GM12865 (cell line): ENCODE data around the gene COL5A3.
A peak's percentile ranks its signal among the peaks of the same experiment; 100 is the strongest.

Source experiments
- DNase-seq: peaks from one replicate; pipeline ENCODE4 v3.0.0; 2010; ENCODE audit warnings: low read depth
- H3K4me3 ChIP-seq: 2 replicates; pipeline ENCODE4 v1.5.1; 2011; ENCODE audit warnings: mild to moderate bottlenecking, low read depth, low read length, control low read depth
- TF ChIP-seq, protein P1 (sequence below): IDR thresholded peaks from 2 replicates; pipeline ENCODE4 v1.5.1; 2011; ENCODE audit warnings: low read length, control low read depth, low read depth, inconsistent platforms; ENCODE audit not compliant: insufficient read depth; ENCODE audit errors: missing control alignments

COL5A3 gene

DNA sequence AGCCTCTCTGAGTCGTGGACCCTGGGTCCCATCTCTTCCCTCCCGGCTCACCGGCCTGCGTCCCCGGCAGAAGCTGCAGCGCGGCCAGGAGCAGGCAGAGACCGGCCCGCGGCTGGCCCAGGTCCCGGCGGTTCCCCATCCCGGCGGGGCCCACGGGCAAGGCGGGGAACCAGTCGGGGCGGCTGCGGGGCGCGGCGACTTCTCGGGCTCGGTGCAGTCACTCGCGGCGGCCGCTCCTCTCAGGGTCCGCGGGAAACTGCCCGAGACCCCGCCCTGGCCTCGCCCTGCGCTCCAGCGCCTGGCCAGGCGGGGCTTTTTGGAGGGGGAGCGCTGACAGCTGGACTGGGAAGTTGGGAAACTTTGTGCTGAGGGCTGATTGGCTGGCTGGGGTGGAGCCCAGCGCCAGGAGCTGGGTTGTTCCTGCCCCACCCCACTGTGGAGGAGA lies at the start of gene COL5A3:
TSS of gene COL5A3 (minus strand) at position 258 of the 445 bp plus-strand sequence. CDS start at position 139, 119 bp downstream.
- TF ChIP-seq, protein P1, sequence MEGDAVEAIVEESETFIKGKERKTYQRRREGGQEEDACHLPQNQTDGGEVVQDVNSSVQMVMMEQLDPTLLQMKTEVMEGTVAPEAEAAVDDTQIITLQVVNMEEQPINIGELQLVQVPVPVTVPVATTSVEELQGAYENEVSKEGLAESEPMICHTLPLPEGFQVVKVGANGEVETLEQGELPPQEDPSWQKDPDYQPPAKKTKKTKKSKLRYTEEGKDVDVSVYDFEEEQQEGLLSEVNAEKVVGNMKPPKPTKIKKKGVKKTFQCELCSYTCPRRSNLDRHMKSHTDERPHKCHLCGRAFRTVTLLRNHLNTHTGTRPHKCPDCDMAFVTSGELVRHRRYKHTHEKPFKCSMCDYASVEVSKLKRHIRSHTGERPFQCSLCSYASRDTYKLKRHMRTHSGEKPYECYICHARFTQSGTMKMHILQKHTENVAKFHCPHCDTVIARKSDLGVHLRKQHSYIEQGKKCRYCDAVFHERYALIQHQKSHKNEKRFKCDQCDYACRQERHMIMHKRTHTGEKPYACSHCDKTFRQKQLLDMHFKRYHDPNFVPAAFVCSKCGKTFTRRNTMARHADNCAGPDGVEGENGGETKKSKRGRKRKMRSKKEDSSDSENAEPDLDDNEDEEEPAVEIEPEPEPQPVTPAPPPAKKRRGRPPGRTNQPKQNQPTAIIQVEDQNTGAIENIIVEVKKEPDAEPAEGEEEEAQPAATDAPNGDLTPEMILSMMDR, result no peak
- no peak for DNase-seq
- H3K4me3 ChIP-seq, result no peak within 1 kb of the TSS

DNA sequence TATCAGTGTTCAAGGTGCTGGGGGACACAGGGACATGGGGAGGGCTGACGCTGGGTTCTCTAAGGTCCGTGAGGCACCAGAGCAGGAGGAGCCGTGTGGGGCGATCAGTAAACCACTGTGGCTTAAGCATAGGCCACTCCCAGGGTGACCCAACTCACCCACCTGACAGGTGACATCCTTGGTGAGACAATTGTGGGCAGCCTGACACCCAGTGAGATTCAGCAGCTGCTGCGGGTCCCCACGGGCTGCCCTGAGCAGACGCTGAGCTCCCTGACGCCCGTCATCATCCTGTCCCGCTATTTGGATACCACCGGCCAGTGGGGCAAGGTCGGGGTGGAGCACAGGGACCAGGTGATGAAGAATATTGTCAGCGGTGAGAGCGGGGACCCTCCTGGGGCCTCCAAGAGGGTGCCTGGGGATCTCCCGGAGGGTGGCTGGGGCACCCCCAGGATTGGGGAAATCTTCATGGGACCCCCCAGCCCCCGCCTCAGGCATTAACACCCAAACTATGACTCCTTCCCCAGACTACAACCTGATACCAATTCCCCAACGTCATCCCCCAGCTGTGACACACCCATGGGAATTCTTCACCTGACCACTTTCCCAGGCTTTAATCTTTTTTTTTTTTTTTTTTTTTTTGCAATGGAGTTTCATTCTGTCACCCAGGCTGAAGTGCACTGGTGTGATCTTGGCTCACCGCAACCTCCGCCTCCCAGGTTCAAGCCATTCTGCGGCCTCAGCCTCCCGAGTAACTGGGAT lies 42.5 kb upstream of the COL5A3 start:
- H3K4me3 ChIP-seq, result no peak overlapping the region
- TF ChIP-seq, protein P1, result no peak
- DNase-seq, result no peak

DNA sequence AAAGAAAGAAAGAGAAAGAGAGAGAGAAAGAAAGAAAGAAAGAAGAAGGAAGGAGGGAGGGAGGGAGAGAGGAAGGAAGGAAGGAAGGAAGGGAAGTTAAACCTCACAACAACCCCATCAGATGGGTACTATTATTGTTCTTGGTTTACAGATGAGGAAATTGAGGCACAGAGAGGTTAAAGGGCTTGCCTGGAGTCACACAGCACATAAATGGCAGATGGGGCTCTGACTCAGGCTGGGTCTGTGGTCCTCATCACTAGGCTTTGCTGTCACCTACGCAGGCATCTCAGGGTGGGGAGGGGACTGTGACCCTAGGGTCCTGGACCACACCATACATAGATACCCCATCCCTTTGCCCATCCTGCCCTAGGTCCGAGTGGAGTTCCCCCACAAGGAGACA lies 39.3 kb upstream of the COL5A3 start:
- H3K4me3 ChIP-seq, result no peak overlapping the region

DNA sequence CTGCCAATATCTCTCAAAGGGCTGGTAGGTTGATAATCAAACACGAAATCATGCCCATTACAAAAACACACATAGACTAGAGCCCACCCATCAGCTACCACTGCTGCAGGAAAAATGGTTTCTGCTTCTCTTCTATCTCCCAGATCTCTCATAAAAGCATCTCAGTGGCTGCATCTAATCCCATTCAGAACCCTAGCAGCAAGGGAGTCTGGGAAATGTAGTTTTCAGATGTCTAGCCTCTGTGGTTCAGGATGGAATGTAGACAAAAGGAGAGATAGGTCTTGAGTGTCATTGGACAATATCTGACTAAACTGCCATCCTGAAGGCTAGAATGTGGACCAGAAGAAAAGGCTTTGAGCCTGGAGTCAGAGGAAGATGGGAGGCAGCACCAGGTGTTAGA lies 35.1 kb upstream of the COL5A3 start:
- TF ChIP-seq, protein P1, result no peak
- H3K4me3 ChIP-seq, result no peak overlapping the region
- DNase-seq, result no peak

More for the DNA sequence above, 39.3 kb upstream of the COL5A3 start:
- TF ChIP-seq, protein P1, result no peak
- no peak for DNase-seq

DNA sequence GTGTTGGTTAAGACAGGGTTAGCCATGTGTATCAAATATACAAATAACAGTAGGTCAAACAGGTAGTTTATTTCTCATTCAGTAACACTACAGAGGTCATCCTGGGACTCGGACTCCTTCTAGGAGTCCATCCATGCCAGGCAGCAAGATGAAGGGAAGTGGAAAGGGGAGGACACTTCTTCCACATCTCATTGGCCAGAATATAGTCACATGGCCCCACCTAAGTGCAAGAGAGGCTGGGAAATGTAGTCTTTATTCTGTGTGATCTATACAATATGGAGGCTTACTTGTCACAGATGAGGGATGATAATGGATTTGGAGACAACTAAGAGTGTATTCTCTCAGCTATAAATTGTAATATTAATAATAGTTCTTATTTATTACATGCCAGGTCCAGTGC lies 34.1 kb upstream of the COL5A3 start:
- H3K4me3 ChIP-seq, result no peak overlapping the region
- DNase-seq, result peak; percentile 32
- TF ChIP-seq, protein P1, result no peak

DNA sequence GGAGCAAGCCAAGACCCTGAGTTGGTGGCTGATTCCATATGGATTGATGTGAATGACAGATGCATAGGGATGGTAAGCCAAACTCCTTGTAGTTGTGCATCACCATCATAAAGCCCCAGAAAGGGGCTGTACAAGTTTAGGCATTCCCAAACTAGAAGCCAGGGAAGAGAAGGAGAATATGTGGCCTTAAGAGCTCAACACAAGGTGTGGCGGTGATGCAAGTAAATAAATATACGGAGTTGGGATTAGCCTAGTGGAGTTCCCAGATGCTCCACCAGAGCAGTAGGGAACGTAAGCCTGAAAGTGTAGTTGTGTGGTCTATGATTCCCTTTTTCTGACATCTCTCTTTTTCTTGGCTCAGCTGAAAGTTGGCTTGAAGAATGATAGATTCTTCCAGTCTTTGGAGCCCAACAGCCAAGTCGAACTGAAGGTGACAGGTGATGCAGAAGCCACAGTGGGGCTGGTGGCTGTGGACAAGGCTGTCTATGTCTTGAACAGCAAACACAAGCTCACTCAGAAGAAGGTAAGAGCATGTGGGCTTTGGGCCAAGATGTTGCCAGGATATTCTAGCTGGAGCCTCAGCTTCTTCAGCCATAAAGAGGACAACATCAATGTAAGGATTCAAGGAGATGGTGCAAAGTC lies 33.1 kb upstream of the COL5A3 start:
- TF ChIP-seq, protein P1, result no peak
- H3K4me3 ChIP-seq, result no peak overlapping the region
- DNase-seq, result no peak
